ENCODE data around the gene RNF183. TPM values are rescaled to one million over a fixed set of nuclear protein-coding genes. Genes with fewer than 3 reads are reported as not detected.

RNF183 gene
- polyA plus RNA-seq, 1 donor from 2014 or later, result not detected

- Histone ChIP-seq H3K9me3 (ENCODE audit: low read length) (no peaks in the 10 kb centered on the region), H3K79me2 (replicated peaks; ENCODE audit: insufficient read depth, low read length) (no peaks in the 10 kb centered on the region), H3K27ac (ENCODE audit: low read length) (no peak overlapping the region), H3K4me2 (ENCODE audit: low read length) (no peak overlapping the region), H3K9ac (ENCODE audit: low read length) (no peak overlapping the region), H3K27me3 (ENCODE audit: insufficient read depth, low read depth, low read length) (no peaks in the 10 kb centered on the region), H4K20me1 (ENCODE audit: insufficient read depth) (no peaks in the 10 kb centered on the region), H3F3A (ENCODE audit: insufficient read depth, low read length, poor library complexity, severe bottlenecking) (no peaks in the 10 kb centered on the region), H3K9me2 (ENCODE audit: insufficient read depth, low read length) (no peaks in the 10 kb centered on the region), H2AFZ (ENCODE audit: low read depth, low read length) (no peak overlapping the region), H3K36me3 (ENCODE audit: insufficient read depth, low read length) (peaks cover 4% of the 10 kb centered on the region), H3K4me3 (ENCODE audit: low read length) (no peak overlapping the region)
- TF ChIP-seq POLR2AphosphoS5 (IDR thresholded peaks at IDR 0.05), result no peak
- no peak for TF ChIP-seq EZH2 (IDR thresholded peaks at IDR 0.05; ENCODE audit: borderline replicate concordance, insufficient read depth, low read length, poor library complexity, severe bottlenecking)
- TF ChIP-seq REST (IDR thresholded peaks at IDR 0.05; ENCODE audit: borderline replicate concordance), result no peak
- no peak for TF ChIP-seq EP300 (conservative IDR thresholded peaks at IDR 0.05; ENCODE audit: poor library complexity, severe bottlenecking)
Observed at GRCh38 chr9:113293285-113293878, 9.8 kb downstream of the RNF183 start.

- no peak for TF ChIP-seq CTCF (IDR thresholded peaks at IDR 0.05; ENCODE audit: poor library complexity, severe bottlenecking)
- no peak for TF ChIP-seq SMC3 (conservative IDR thresholded peaks at IDR 0.05; ENCODE audit: poor library complexity)
- TF ChIP-seq EZH2 (IDR thresholded peaks at IDR 0.05; ENCODE audit: borderline replicate concordance, insufficient read depth, low read length, poor library complexity, severe bottlenecking), result no peak
- no peak for TF ChIP-seq EP300 (conservative IDR thresholded peaks at IDR 0.05; ENCODE audit: poor library complexity, severe bottlenecking)
- TF ChIP-seq POLR2AphosphoS5 (IDR thresholded peaks at IDR 0.05), result no peak
- no peak for TF ChIP-seq REST (IDR thresholded peaks at IDR 0.05; ENCODE audit: borderline replicate concordance)
- TF ChIP-seq TAF1 (IDR thresholded peaks at IDR 0.05; ENCODE audit: low read depth), result no peak
- no peak for TF ChIP-seq RAD21 (conservative IDR thresholded peaks at IDR 0.05)
- no peak for TF ChIP-seq MXI1 (conservative IDR thresholded peaks at IDR 0.05; ENCODE audit: poor library complexity, severe bottlenecking)
- no peaks in the 10 kb centered on the region for H3K79me2 ChIP-seq (replicated peaks; ENCODE audit: insufficient read depth, low read length)
- no peak overlapping the region for H3K4me3 ChIP-seq (ENCODE audit: low read length)
- H3K27me3 ChIP-seq (ENCODE audit: insufficient read depth, low read depth, low read length), result no peaks in the 10 kb centered on the region
- no peak overlapping the region for H3K4me2 ChIP-seq (ENCODE audit: low read length)
- H3K36me3 ChIP-seq (ENCODE audit: insufficient read depth, low read length), result peaks cover 16% of the 10 kb centered on the region
- no peak overlapping the region for H3K9ac ChIP-seq (ENCODE audit: low read length)
- H4K20me1 ChIP-seq (ENCODE audit: insufficient read depth), result no peaks in the 10 kb centered on the region
- H3K9me2 ChIP-seq (ENCODE audit: insufficient read depth, low read length), result no peaks in the 10 kb centered on the region
- H3K9me3 ChIP-seq (ENCODE audit: low read length), result no peaks in the 10 kb centered on the region
- no peak overlapping the region for H2AFZ ChIP-seq (ENCODE audit: low read depth, low read length)
- H3F3A ChIP-seq (ENCODE audit: insufficient read depth, low read length, poor library complexity, severe bottlenecking), result no peaks in the 10 kb centered on the region
- no peak overlapping the region for H3K27ac ChIP-seq (ENCODE audit: low read length)
Observed at GRCh38 chr9:113290052-113290607, 13.0 kb downstream of the RNF183 start.

All from neural cell (in vitro differentiated cells).